ENCODE results near the gene RFXANK. TPM values are rescaled to one million over a fixed set of nuclear protein-coding genes. Genes with fewer than 3 reads are reported as not detected.
"Not testable (repeated sequence)": the region's sequence is repeated elsewhere in the genome, so short reads cannot be mapped to it uniquely, and the experiment has no call there.

Gene RFXANK
- total RNA-seq, 1 donor from 2014 or later = 61.6 TPM

DNA sequence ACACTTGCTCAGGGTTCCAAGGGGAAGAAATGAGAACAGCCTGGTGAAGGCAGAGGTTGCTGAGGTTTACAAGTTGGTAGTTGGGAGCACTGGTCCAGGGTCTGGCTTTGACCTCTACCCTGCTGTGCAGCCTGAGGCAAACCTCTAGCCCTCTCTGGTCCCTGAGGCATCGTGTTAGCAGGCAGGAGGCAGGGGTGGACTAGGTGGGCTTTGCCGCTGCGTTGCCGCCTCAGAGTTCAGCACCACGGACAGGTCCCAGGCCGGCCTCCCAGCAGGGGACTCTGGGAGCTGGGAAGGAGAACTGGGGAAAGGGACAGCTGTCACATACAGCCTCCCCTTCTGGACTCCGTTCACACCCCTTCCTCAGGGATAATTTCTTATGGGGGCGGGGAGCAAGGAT lies 22.8 kb downstream of the RFXANK start:
- no peaks in the 10 kb centered on the region for H3K36me3 ChIP-seq
- TF ChIP-seq, protein P1, sequence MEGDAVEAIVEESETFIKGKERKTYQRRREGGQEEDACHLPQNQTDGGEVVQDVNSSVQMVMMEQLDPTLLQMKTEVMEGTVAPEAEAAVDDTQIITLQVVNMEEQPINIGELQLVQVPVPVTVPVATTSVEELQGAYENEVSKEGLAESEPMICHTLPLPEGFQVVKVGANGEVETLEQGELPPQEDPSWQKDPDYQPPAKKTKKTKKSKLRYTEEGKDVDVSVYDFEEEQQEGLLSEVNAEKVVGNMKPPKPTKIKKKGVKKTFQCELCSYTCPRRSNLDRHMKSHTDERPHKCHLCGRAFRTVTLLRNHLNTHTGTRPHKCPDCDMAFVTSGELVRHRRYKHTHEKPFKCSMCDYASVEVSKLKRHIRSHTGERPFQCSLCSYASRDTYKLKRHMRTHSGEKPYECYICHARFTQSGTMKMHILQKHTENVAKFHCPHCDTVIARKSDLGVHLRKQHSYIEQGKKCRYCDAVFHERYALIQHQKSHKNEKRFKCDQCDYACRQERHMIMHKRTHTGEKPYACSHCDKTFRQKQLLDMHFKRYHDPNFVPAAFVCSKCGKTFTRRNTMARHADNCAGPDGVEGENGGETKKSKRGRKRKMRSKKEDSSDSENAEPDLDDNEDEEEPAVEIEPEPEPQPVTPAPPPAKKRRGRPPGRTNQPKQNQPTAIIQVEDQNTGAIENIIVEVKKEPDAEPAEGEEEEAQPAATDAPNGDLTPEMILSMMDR (IDR thresholded peaks at IDR 0.05) = no peak
- TF ChIP-seq POLR2AphosphoS5 (IDR thresholded peaks at IDR 0.05; ENCODE audit: insufficient read depth in 1 of 2, low read depth in 1 of 2) (no peak), POLR2A (IDR thresholded peaks at IDR 0.05) (no peak)
- H3K9me3 ChIP-seq = no peaks in the 10 kb centered on the region
- no peak overlapping the region for H3K27ac ChIP-seq
- H3K27me3 ChIP-seq = peaks cover 7% of the 10 kb centered on the region
- no peak for DNase-seq (ENCODE audit: extremely low spot score in 2 of 2)
- H3K4me1 ChIP-seq = no peaks in the 10 kb centered on the region
- no peak overlapping the region for H3K4me3 ChIP-seq
- intact Hi-C loops (cut with DNase I) = no loop called here

DNA sequence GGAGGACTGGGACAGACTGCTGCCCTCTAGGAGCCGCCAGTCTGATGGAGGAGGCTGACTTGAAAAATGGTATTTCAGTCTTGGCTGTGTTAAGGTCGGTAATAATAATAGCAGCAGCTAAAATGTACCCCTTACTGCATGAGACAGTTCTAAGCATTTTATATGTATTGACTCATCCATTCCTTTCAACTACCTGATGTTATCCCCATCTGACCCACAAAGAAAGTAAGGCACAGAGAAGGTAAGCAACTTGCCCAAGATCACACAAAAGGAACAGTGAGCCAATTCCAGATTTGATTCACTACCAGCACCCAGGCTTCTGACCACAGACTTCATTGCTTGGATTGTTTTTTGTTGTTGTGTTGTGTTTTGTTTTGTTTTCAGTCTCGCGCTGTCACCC lies 23.7 kb downstream of the RFXANK start:
- H3K36me3 ChIP-seq = no peaks in the 10 kb centered on the region
- DNase-seq (ENCODE audit: extremely low spot score in 2 of 2) = no peak
- no peak overlapping the region for H3K4me3 ChIP-seq
- no peaks in the 10 kb centered on the region for H3K4me1 ChIP-seq
- H3K27ac ChIP-seq = no peak overlapping the region
- H3K9me3 ChIP-seq = no peaks in the 10 kb centered on the region
- intact Hi-C loops (cut with DNase I) = no loop called here
- TF ChIP-seq POLR2A (IDR thresholded peaks at IDR 0.05) (no peak), POLR2AphosphoS5 (IDR thresholded peaks at IDR 0.05; ENCODE audit: insufficient read depth in 1 of 2, low read depth in 1 of 2) (no peak)
- TF ChIP-seq, protein P1 (IDR thresholded peaks at IDR 0.05) = no peak
- peaks cover 7% of the 10 kb centered on the region for H3K27me3 ChIP-seq

DNA sequence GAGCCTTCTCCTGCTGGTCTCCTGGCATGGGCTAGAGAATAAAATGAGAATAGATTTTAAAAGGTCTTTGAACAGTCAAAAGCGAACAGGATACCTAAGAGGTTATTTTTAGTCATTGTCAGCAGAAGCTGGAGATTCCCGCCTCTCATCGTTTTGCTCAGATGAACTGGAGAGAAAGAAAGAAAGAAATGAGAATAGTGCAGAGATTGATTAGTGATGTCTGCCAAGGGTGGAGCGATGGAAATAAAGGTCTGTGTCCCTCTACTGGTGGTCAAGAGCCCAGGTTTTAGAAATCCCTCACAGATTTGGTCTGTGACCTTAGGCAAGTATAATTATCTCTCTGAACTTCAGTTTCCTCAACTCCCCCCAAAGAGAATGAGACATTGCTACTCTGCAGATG lies 25.0 kb downstream of the RFXANK start:
- no peak for DNase-seq (ENCODE audit: extremely low spot score in 2 of 2)
- intact Hi-C loops (cut with DNase I) = no loop called here
- Histone ChIP-seq H3K27ac (no peak overlapping the region), H3K9me3 (no peaks in the 10 kb centered on the region), H3K4me3 (no peak overlapping the region), H3K36me3 (no peaks in the 10 kb centered on the region), H3K4me1 (no peaks in the 10 kb centered on the region), H3K27me3 (no peaks in the 10 kb centered on the region)
- TF ChIP-seq POLR2A (IDR thresholded peaks at IDR 0.05) (no peak), POLR2AphosphoS5 (IDR thresholded peaks at IDR 0.05; ENCODE audit: insufficient read depth in 1 of 2, low read depth in 1 of 2) (no peak)
- TF ChIP-seq, protein P1 (IDR thresholded peaks at IDR 0.05) = no peak

DNA sequence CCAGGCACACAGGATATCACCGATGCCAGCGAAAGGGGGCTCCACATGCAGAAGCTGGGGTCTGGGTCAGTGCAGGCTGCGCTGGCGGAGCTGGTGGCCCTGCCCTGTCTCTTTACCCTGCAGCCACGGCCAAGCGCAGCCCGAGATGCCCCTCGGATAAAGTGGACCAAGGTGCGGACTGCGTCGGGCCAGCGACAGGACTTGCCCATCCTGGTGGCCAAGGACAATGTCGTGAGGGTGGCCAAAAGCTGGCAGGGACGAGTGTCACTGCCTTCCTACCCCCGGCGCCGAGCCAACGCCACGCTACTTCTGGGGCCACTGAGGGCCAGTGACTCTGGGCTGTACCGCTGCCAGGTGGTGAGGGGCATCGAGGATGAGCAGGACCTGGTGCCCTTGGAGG lies 26.9 kb downstream of the RFXANK start:
- no peak for DNase-seq (ENCODE audit: extremely low spot score in 2 of 2)
- H3K9me3 ChIP-seq = no peaks in the 10 kb centered on the region
- H3K4me1 ChIP-seq = no peaks in the 10 kb centered on the region
- intact Hi-C loops (cut with DNase I) = no loop called here
- TF ChIP-seq POLR2A (IDR thresholded peaks at IDR 0.05) (no peak), POLR2AphosphoS5 (IDR thresholded peaks at IDR 0.05; ENCODE audit: insufficient read depth in 1 of 2, low read depth in 1 of 2) (no peak)
- TF ChIP-seq, protein P1 (IDR thresholded peaks at IDR 0.05) = no peak
- no peak overlapping the region for H3K4me3 ChIP-seq
- H3K27ac ChIP-seq = no peak overlapping the region
- H3K27me3 ChIP-seq = no peaks in the 10 kb centered on the region
- no peaks in the 10 kb centered on the region for H3K36me3 ChIP-seq

DNA sequence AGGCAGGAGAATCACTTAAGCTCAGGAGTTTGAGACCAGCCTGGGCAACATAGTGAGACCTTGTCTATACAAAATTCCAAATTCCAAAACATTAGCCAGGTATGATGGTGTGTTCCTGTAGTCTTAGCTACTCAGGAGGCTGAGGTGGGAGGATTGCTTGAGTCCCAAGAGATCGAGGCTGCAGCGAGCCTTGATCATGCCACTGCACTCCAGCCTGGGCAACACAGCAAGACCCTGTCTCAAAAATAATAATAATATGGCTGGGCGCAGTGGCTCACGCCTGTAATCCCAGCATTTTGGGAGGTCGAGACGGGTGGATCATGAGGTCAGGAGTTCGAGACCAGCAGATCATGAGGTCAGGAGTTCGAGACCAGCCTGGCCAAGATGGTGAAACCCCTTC lies 28.9 kb downstream of the RFXANK start:
- H3K27ac ChIP-seq; intact Hi-C loops (cut with DNase I); DNase-seq (ENCODE audit: extremely low spot score in 2 of 2); H3K9me3 ChIP-seq; H3K4me3 ChIP-seq; H3K36me3 ChIP-seq; H3K27me3 ChIP-seq: not testable (repeated sequence)
- H3K4me1 ChIP-seq = peaks cover 11% of the 10 kb centered on the region

DNA sequence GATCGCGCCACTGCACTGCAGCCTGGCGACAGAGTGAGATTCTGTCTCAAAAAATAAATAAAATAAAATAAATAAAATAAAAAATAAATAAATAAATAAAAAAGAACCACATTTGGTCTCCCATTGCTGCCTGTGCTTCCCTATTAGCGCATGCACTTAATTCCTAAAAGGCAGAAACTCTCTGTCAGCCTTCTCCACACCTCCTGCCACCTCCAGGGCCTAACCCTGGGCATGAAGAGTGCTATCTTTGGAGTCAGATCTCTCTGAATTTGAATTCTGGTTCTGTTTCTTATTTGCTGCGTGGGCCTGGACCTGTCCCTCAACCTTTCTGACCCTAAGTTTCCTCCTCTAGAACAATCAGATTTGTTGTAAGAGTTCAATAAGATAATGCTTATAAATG lies 31.0 kb downstream of the RFXANK start:
- Histone ChIP-seq H3K27me3 (no peaks in the 10 kb centered on the region), H3K4me3 (no peak overlapping the region), H3K9me3 (no peaks in the 10 kb centered on the region), H3K27ac (no peak overlapping the region), H3K36me3 (no peaks in the 10 kb centered on the region), H3K4me1 (peaks cover 11% of the 10 kb centered on the region)
- TF ChIP-seq, protein P1 (IDR thresholded peaks at IDR 0.05) = no peak
- TF ChIP-seq POLR2AphosphoS5 (IDR thresholded peaks at IDR 0.05; ENCODE audit: insufficient read depth in 1 of 2, low read depth in 1 of 2) = no peak
- TF ChIP-seq POLR2A (IDR thresholded peaks at IDR 0.05) = no peak
- no peak for DNase-seq (ENCODE audit: extremely low spot score in 2 of 2)
- intact Hi-C loops (cut with DNase I) = no loop called here

All from vagina (tissue), 2 donors.